ENCODE data around the gene PPP1R16B.
"Not testable (repeated sequence)": the region's sequence is repeated elsewhere in the genome, so short reads cannot be mapped to it uniquely, and the experiment has no call there.

PPP1R16B gene

DNA sequence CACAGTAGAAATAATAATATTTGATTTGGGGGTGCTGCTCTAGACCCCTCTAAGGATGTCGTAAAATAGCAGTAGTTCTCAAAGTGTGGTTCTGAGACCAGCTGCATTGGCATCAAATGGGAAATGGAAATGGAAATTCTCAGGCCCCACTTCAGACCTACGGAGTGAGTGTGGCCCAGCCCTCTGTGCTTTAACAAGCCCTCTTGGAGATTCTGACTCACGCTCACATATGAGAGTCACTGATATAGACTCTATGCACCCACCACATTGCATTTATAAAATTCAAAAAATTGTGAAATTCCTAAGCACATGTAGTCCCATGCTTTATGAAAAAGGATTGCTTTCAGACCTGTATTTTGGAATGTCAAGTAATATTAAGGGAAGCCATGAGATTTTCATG lies 14.2 kb upstream of the PPP1R16B start:
- in situ Hi-C loops (cut with HindIII; ENCODE audit: low sequenced_read_pairs): no loop called here

- in situ Hi-C loops (cut with HindIII; ENCODE audit: low sequenced_read_pairs): no loop called here
Measured at GRCh38 chr20:38791940-38792339, 13.6 kb upstream of the PPP1R16B start.

- in situ Hi-C loops (cut with HindIII; ENCODE audit: low sequenced_read_pairs): not testable (repeated sequence)
Measured at GRCh38 chr20:38794057-38794456, 11.4 kb upstream of the PPP1R16B start.

DNA sequence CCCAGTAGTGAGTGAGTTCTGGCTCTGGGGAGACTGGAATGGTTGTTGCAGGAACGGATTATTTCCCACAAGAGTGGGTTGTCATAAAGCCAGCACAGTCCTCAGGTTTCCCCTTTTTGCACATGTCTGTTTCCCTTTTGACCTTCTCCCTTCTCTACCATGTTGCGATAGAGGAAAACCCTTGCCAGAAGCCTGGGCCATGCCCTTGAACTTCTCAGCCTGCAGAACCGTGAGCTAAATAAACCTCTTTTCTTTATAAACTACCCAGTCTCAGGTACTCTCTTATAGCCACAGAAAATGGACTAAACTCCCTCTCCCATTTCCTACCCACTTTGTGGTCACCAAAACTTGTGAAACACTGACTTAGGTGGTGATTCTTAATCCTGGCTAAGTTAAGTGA lies 7.2 kb upstream of the PPP1R16B start:
- in situ Hi-C loops (cut with HindIII; ENCODE audit: low sequenced_read_pairs): no loop called here

GRCh38 chr20:38799203-38799602 lies 6.3 kb upstream of the PPP1R16B start:
- in situ Hi-C loops (cut with HindIII; ENCODE audit: low sequenced_read_pairs): no loop called here

DNA sequence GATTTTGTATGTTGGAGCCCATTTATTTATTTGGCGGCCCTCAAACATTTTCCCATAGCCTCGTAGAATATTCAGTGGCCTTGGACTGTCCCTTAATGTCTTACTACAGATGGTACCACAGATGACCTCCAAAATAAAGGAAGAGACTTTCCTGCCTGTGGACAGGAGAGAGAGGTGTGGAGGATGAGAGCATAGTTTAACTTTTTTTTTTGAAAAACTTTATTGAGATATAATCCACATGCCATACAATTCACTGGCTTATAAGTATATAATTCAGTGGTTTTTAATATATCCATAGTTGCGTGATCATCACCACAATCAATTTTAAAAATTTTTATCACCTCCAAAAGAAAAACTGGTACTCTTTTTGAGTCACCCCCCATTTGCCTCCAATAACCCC lies 4.6 kb upstream of the PPP1R16B start:
- in situ Hi-C loops (cut with HindIII; ENCODE audit: low sequenced_read_pairs): no loop called here

GRCh38 chr20:38804221-38804620 lies 1.3 kb upstream of the PPP1R16B start:
- in situ Hi-C loops (cut with HindIII; ENCODE audit: low sequenced_read_pairs): no loop called here

GRCh38 chr20:38804682-38805501 lies 605 bp upstream of the PPP1R16B start:
- in situ Hi-C loops (cut with HindIII; ENCODE audit: low sequenced_read_pairs): no loop called here

DNA sequence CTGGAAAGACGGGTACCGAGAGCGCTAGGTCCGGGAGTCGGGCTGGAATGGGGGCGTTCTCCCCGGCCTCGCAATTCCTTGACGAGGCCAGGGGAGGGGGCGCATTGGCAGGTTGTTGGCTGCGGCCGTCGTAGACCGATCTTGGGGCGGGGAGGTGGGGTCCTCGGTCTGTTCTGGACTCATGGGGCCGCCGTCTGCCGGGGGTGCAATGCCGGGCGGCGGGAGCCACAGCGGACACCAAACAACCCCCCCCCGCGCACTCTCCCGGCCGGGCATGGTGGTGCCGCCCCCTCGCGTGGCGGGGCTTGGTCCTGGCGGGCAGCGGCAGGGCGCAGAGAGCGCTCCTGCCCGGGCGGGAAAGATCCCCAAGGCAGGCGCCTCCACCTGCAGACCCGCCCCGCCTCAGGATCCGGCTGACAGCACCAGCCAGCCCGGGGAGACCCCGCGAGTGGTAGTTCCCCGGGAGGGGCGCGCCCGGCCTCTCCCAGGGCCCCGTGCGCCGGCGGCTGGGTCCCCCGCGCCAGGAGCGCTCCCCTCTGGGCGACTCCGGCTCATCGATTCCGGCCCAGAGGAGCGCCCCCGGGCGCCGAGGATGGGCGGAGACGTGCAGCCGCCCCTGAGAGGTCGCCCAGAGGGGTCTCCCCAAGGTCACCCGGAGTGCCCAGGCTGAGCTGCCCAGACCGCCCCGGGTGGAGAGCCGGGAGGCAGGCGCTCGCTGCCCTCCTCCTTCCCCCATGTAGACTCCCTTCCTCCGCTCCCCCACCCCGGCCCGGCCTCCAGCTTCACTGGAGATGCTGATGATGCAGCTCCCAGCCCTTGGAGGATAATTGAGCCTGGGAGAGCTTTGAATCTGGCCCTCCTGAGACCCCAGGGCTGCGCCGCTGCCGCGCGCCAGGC lies 709 bp downstream of the PPP1R16B start:
- in situ Hi-C loops (cut with HindIII; ENCODE audit: low sequenced_read_pairs): no loop called here

DNA sequence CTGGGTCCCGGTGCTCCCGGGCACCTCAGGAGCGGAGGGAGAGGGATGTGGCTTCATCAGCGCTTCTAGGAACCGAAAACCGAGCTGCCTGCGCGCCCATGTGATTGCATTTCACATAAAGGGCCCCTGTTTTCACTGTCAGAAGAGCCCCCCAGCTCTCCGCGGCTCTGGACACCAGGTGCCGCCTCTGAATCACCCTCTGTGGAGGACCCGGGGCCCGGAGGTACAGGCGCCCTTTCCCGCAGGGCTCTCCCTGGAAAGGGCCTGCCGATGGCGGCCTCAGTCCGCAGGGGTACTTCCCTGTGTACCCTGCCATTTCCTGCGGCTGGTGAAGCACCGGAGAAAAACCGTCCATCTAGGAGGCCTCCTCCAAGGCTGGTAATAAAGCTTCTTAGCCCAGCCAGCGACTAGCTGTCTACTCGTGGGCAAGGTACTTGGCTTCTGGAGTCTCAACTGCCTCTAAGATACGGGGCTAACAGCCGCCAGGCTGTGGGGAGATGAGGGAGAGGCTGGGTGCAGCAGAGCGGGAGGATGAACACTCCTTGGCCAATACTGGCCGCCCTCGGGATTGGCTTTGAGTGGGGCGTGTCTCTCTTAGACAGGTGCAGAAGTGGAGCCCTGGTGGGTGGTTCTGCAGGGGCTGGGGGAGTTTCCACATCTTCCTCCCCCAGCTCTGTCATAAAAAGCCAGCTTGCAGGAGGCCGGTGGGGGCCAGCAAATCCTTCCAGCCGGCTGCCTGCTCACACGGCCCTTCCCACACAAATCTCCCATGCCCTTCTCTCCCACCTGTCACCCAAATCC lies 1.6 kb downstream of the PPP1R16B start:
- in situ Hi-C loops (cut with HindIII; ENCODE audit: low sequenced_read_pairs): no loop called here

- in situ Hi-C loops (cut with HindIII; ENCODE audit: low sequenced_read_pairs): no loop called here
Measured at GRCh38 chr20:38809942-38810341, 4.4 kb downstream of the PPP1R16B start.

DNA sequence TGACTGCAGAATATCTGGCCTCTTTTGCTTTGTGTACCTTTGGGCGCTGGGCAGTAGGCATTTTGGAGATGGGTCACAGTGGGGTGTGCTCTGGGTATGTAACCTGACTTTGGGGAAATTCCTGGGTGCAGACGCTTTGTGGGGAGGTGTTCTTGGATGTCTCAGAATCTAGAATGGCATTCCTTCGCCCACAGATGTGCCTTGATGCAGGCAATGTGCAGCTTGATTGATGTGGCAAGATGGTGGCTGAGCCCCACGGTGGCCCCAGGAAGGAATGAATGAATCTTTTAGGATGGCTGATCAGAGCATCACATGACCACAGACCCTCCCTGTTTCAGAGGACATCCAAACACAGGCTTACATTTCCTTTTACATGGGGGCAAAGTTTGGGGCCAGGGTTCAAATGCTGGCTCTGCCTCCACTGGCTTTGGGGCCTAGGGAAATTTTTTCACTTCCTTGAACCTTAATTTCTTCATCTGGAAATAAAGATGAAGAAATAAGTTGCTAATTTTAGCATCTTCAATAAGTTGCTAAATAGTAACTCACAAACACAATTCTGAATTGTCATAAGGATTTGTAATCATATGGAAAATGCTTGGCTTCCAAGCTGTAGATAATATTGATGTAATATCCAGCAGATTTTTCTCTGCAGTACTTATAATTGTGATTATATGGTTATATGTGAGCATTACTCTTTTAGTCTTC lies 5.6 kb downstream of the PPP1R16B start:
- in situ Hi-C loops (cut with HindIII; ENCODE audit: low sequenced_read_pairs): no loop called here

- in situ Hi-C loops (cut with HindIII; ENCODE audit: low sequenced_read_pairs): no loop called here
Measured at GRCh38 chr20:38811769-38812168, 6.3 kb downstream of the PPP1R16B start.

DNA sequence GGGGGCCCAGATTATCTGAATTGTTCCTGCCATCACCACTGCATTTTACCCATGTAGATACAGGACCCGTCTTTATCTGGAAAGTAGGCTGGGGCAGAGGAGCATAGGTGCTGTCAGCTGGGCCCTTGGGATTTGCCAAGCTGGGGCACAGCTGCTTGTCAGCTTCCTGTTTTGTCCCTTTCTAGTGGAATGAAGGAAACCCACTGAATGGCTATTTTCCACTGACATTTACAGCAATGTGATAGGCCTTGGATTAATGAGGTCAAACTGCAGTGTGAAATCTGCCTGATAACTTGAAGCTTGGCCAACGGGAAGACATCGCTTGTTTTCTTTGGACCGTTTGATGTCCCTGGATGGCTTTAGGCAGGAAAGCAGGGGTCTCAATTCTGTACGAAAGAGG lies 6.7 kb downstream of the PPP1R16B start:
- in situ Hi-C loops (cut with HindIII; ENCODE audit: low sequenced_read_pairs): no loop called here

DNA sequence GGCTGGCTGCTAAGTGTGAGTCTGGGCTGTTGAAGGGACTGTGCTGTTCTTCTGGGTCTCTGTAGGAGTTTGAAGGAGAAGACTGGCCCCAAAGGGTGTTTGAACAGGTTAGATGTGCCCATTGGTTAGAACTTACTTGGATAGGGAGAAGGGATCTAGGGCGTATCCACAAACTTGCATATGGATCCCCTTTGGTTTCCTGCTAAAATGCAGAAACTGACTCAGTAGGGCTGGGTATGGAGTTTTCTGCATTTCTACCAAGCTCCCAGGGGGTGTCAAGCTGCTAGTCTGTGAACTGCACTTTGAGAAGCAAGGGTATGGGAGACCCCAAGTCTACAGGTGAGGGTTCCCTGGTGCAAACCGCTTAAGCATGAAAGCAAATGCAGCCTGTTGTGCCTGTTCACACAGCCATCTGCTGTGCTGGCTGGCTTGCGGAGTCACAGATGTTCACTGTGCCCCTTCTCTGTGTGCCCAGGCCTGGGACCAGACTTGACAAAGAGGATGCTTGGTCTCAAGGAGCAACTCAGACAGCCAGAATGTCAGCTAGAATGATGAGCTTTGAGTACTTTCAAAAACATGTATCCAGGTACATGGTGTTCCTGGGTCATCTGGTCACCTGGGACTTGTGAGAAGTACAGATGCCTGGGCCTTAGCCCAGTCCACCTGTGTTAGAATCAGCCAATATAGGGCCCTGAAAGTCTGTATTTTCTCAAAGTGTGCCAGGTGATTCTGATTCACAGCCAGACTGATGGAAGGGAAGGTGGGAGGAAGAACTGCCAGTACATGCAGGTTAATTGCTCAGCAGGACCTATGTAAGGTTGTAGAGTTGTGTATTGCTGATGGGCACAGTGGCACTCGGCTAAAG lies 7.4 kb downstream of the PPP1R16B start:
- in situ Hi-C loops (cut with HindIII; ENCODE audit: low sequenced_read_pairs): no loop called here

DNA sequence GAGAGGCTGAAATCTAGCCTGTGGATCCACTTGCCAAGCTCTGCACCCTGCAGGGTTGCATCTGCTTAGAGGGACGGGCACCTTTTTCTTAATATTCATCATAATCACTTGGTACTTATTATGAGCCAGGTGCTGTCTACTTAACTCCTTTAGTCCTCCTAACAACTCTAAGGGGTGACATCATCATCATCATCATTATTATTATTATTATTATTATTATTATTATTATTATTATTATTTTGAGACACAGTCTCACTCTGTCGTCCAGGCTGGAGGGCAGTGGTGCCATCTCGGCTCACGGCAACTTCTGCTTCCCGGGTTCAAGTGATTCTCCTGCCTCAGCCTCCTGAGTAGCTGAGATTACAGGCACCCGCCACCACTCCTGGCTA lies 8.1 kb downstream of the PPP1R16B start:
- in situ Hi-C loops (cut with HindIII; ENCODE audit: low sequenced_read_pairs): not testable (repeated sequence)

DNA sequence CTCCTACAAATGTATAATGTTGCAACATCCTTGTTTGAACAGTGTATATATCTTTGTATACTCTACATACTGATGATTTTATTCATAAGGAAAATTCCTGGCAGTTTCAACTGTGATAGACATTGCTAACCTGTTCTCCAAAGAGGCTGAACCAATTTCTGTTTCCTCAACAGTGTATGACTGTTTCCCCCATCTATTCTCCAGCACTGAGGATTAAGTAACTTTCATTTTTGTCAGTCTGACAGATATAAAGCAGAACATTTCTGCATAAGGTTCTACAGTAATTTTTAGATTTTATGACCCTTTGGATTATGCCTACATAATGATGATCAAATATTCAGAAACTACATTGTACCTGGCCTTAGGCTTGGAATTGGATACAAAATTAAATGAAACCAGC lies 9.9 kb downstream of the PPP1R16B start:
- in situ Hi-C loops (cut with HindIII; ENCODE audit: low sequenced_read_pairs): no loop called here

DNA sequence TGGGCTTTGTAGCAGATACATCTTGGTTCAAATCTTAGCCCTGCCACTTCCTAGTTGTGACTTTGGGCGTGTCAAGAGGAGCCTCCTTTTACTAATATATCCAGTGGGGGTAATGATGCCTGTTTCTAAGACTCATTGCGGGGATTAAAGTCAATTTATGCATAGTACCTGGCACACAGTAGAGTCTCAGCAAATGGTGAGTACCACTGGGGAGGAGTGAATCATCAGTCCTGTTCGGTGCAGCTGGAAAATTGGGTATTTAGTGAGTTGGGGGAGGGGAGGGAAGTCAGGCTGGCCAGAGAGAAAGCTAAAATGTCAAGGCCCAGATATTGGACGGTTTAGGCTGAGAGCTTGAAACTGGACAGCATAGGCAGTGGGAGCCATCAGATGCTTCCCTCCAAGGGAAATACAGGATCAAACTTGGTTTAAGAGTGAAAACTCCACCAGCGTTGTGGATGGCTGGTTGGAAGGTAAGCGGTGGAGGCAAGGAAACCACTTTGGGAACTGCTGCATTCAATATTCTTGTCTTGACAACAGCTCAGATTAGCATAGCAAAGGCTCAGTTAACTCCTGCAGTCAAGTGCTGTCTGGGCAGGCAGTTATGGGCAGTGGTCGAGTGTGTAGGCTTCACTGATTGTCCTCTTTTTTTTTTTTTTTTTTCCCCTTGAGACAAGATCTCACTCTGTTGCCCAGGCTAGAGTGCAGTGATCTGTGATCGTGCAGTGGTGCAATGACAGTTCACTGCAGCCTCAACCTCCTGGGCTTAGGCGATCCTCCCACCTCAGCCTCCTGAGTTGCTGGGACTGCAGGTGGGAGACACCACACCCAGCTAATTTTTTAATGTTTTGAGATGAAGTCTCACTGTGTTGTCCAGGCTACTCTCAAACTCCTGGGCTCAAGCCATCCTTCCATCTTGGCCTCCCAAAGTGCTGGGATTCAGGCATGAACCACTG lies 12.9 kb downstream of the PPP1R16B start:
- in situ Hi-C loops (cut with HindIII; ENCODE audit: low sequenced_read_pairs): no loop called here

DNA sequence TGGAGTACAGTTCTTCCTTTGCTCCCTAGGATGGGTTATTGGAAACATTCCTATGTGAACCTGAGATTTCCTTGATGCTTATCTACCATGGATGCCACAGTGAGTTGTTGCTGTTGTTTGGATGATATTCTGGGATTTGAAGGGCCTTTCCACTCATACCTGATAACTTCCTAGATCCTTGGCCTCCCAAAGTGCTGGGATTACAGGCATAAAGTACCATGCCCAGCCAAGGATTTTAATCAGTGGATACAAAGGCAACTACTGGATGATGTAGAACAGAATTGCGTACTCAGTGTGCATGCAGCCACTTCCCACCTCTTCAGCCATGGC lies 20.0 kb downstream of the PPP1R16B start:
- in situ Hi-C loops (cut with HindIII; ENCODE audit: low sequenced_read_pairs): no loop called here
